ENCODE results near the gene ERI2.
"Not testable (repeated sequence)": the region's sequence is repeated elsewhere in the genome, so short reads cannot be mapped to it uniquely, and the experiment has no call there.

Gene ERI2

DNA sequence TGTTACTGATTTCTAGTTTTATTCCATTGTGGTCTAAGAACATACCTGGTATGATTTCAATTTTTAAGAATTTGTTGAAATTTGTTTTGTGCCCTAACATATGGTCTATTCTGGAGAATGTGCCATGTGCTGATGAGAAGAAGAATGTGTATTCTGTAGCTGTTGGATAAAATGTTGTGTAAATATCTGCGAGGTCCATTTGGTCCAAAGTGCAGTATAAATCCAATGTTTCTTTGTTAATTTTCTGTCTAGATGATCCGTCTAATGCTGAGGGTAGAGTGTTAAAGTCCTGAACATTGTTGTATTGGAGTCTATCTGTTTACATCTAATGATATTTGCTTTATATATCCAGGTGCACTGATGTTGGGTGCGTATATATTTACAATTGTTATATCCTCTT lies 32.6 kb downstream of the ERI2 start:
- Histone ChIP-seq H3K36me3 (no peaks in the 10 kb centered on the region), H3K9me3 (no peaks in the 10 kb centered on the region), H3K4me2 (no peak overlapping the region), H3K27ac (no peak overlapping the region), H3K27me3 (no peaks in the 10 kb centered on the region), H3K9ac (no peak overlapping the region), H3K4me1 (no peaks in the 10 kb centered on the region), H4K20me1 (no peaks in the 10 kb centered on the region), H3K4me3 (no peak overlapping the region)
- TF ChIP-seq Cebpa-rat (IDR thresholded peaks at IDR 0.05), result no peak

DNA sequence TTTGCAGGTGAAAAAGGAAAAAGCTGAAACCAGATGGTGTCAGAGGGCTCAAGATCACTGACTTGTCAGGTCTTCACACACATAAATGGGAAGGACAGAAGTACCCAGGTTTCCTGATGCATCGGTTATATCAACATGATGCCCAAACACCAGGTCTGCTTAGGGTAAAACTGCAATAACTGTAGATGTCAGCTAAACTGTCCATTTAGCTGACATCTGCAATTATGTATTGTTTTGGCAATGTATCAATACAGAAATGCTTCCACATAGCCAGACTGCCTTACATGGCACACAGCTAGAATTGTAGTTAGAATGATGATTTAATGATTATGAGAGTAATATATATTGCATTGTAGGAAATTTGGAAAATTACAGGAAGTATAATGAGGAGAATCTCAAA lies 37.5 kb downstream of the ERI2 start:
- no peaks in the 10 kb centered on the region for H3K27me3 ChIP-seq
- no peak for TF ChIP-seq Cebpa-rat (IDR thresholded peaks at IDR 0.05)
- H4K20me1 ChIP-seq, result no peaks in the 10 kb centered on the region
- no peaks in the 10 kb centered on the region for H3K36me3 ChIP-seq
- H3K4me3 ChIP-seq, result no peak overlapping the region
- no peak overlapping the region for H3K9ac ChIP-seq
- no peak overlapping the region for H3K27ac ChIP-seq
- no peaks in the 10 kb centered on the region for H3K4me1 ChIP-seq
- no peak overlapping the region for H3K4me2 ChIP-seq
- no peaks in the 10 kb centered on the region for H3K9me3 ChIP-seq

DNA sequence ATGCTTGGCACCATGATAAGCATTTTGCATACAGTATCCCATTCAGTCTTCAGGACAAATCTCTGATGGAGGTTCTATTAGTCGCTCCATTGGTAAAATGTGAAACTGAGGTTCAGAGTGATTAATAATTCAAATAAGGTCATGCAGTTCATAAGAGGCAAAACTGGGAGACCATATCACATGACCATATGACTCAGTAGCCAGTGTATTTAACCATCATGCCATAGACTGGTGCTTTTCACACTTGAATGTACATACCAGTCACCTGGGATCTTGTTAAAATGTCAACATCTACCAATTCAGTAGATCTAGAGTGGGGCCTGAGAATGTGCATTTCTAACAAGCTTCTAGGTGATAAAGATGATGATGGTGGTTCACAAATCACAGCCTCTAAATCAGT lies 38.2 kb downstream of the ERI2 start:
- H3K27me3 ChIP-seq, result no peaks in the 10 kb centered on the region
- no peak overlapping the region for H3K4me3 ChIP-seq
- no peaks in the 10 kb centered on the region for H3K4me1 ChIP-seq
- H4K20me1 ChIP-seq, result no peaks in the 10 kb centered on the region
- H3K36me3 ChIP-seq, result no peaks in the 10 kb centered on the region
- H3K27ac ChIP-seq, result no peak overlapping the region
- H3K9ac ChIP-seq, result no peak overlapping the region
- peaks cover 4% of the 10 kb centered on the region; the same call in 1 of the 2 replicates for H3K9me3 ChIP-seq
- TF ChIP-seq Cebpa-rat (IDR thresholded peaks at IDR 0.05), result no peak
- H3K4me2 ChIP-seq, result no peak overlapping the region

DNA sequence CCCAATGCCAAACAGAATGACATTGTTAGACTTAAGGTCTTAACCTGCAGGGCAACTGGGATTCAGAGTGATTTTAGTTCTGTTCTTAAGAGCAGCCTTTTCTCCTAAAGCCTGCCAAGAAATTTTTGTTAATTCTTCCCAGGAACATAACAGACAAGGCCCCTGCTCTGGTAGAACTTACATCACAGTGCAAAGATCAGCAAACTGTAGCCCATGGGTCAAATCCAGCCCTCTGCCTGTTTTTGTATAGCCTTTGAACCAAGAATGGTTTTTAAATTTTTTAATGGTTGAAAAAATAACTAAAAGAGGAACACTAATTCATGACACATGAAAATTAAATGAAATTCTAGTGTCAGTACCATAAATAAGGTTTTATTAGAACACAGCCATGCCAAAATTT lies 38.7 kb downstream of the ERI2 start:
- no peak overlapping the region for H3K27ac ChIP-seq

DNA sequence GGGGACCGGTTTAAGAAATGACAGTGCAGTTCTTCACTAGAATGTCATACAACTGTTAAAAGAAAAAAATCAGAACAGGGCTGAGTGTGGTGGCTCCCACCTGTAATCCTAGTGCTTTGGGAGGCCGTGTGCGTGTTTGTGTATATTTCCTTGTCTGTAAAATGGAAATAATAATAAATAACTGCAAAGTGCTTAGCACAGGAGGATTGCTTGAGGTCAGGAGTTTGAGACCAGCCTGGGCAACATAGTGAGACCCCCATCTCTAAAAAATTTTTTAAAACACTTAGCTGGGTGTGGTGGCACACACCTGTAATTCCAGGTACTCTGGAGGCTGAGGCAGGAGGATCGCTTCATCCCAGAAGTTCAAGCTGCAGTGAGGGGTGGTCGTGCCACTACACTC lies 40.0 kb downstream of the ERI2 start:
- no peak overlapping the region for H3K27ac ChIP-seq
- no peaks in the 10 kb centered on the region for H3K27me3 ChIP-seq
- H3K4me2 ChIP-seq, result no peak overlapping the region
- no peaks in the 10 kb centered on the region for H3K4me1 ChIP-seq
- H4K20me1 ChIP-seq, result no peaks in the 10 kb centered on the region
- H3K4me3 ChIP-seq, result no peak overlapping the region
- no peak overlapping the region for H3K9ac ChIP-seq
- TF ChIP-seq Cebpa-rat (IDR thresholded peaks at IDR 0.05), result no peak
- H3K36me3 ChIP-seq, result no peaks in the 10 kb centered on the region
- peaks cover 23% of the 10 kb centered on the region for H3K9me3 ChIP-seq

More for the DNA sequence above, 38.7 kb downstream of the ERI2 start:
- no peak for TF ChIP-seq Cebpa-rat (IDR thresholded peaks at IDR 0.05)
- no peak overlapping the region for H3K9ac ChIP-seq
- no peaks in the 10 kb centered on the region for H4K20me1 ChIP-seq
- no peaks in the 10 kb centered on the region for H3K36me3 ChIP-seq
- no peaks in the 10 kb centered on the region for H3K27me3 ChIP-seq
- H3K4me1 ChIP-seq, result no peaks in the 10 kb centered on the region
- no peak overlapping the region for H3K4me2 ChIP-seq
- H3K9me3 ChIP-seq, result peaks cover 10% of the 10 kb centered on the region
- no peak overlapping the region for H3K4me3 ChIP-seq

DNA sequence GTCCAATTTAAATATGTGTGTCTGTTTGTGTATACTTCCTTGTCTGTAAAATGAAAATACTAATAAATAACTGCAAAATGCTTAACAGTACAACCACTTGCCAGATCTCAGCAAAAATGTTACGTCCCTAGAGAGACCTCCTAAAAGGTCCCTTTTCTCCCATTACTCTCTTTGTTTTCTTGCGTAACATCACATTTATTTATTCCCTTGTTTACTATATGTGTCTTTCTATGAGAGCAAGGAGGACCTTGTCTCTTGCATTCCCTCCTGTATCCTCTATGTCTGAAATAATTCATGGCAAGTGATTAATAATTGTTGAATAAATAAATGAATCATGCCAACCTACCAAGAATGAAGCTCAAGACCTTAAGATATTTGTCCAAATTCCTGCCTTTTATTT lies 40.5 kb downstream of the ERI2 start:
- Histone ChIP-seq H3K4me1 (peaks cover under 1% of the 10 kb centered on the region; the same call in 1 of the 2 replicates), H3K27ac (no peak overlapping the region), H4K20me1 (no peaks in the 10 kb centered on the region), H3K4me3 (no peak overlapping the region), H3K27me3 (no peaks in the 10 kb centered on the region), H3K9ac (no peak overlapping the region), H3K4me2 (no peak overlapping the region), H3K36me3 (no peaks in the 10 kb centered on the region), H3K9me3 (peaks cover 23% of the 10 kb centered on the region)
- no peak for TF ChIP-seq Cebpa-rat (IDR thresholded peaks at IDR 0.05)

DNA sequence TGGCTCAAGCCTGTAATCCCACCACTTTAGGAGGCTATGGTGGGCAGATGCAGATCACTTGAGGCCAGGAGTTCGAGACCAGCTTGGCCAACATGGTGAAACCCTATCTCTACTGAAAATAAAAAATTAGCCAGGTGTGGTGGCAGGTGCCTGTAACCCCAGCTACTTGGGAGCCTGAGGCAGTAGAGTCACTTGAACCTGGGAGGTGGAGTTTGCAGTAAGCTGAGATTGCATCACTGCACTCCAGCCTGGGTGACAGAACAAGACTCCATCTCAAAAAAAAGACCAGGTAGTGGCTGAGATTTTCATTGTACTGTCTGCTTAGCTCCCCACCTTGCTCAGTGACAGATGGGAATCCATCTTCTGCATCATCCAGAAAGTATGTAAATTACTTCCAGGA lies 41.8 kb downstream of the ERI2 start:
- H3K9ac ChIP-seq, H3K27me3 ChIP-seq, H3K4me2 ChIP-seq, H3K36me3 ChIP-seq, H4K20me1 ChIP-seq, H3K4me3 ChIP-seq, H3K27ac ChIP-seq, H3K4me1 ChIP-seq: not testable (repeated sequence)
- H3K9me3 ChIP-seq, result peaks cover 23% of the 10 kb centered on the region

DNA sequence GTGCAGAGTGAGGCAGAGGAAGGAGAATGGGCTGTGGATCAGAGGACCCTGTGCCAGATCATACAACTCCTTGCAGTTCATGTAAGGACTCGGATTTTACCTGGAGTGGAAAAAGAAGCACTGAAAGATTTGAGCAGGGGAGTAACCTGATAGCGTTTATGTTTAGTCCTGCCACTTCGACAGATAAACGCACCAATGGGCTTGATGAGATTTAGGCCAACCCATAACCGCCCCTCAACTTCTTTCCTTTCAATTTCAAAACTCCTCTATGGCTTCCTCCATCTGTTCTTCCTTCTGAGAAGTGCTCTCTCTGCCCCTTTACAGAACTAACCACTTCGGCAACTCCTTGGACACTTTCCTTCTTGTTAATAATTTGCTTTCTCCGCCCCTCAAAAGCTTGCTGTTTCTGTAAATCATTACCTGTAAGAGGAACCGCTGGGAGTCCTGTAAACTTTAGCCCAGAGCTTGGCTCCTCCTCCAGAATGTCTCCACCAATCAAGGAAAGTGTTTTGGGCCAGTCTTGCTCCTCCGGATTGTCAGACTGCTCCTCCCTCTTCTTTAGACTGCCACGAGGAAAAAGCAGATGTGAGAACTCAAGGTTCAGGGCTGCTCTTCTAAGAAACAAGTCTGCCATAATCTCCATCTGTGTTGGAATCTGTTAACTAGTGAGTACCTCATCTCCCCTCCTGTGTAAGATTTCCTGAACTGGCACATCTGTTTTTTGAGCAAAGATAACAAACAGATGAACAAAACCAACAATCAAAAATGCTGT lies 42.6 kb downstream of the ERI2 start, which contains the start of gene ACSM3:
ACSM3 (plus strand) TSS at position 554 of the 772 bp plus-strand sequence. CDS start 6,021 bp downstream, outside the sequence.
- no peak within 1 kb of the TSS for H3K27ac ChIP-seq
- H3K4me1 ChIP-seq, result peaks cover 8% of the 10 kb centered on the region

DNA sequence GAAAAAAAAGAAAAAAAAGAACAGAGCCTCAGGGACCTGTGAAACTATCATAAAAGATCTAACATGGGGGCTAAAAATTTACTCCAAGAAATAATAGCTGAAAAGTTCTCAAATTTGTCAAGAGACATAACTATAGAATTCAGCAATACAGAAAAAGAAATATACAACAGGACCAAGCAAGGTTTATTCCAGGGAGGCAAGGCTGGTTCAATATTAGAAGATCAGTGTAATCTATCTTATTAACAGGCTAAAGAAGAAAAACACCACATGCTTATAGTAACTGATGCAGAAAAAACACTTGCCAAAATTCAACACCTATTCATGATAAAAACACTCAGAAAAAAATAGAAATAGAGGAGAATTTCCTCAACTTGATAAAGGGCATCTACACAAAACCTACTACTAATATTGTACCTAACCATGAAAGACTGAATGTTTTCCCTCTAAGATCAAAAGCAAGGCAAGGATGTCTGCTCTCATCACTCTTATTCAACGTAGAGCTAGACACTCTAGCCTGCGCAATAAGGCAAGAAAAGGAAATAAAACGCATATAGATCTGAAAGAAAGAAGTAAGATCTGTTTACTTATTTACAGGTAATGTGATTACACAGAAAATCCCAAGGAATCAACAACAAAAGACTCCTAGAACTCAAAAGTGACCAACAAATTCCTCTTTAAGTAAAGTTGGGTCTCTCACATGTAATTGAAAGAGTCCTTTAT lies 43.7 kb downstream of the ERI2 start:
- TF ChIP-seq Cebpa-rat (IDR thresholded peaks at IDR 0.05), result no peak
- peaks cover 23% of the 10 kb centered on the region for H3K9me3 ChIP-seq
- no peak overlapping the region for H3K9ac ChIP-seq

More for the DNA sequence above, 42.6 kb downstream of the ERI2 start, which contains the start of gene ACSM3:
- Histone ChIP-seq H3K9ac (no peak within 1 kb of the TSS), H3K9me3 (peaks cover 23% of the 10 kb centered on the region), H4K20me1 (no peaks in the 10 kb centered on the region), H3K36me3 (no peaks in the 10 kb centered on the region), H3K4me3 (no peak within 1 kb of the TSS), H3K27me3 (no peaks in the 10 kb centered on the region), H3K4me2 (no peak within 1 kb of the TSS)
- TF ChIP-seq Cebpa-rat (IDR thresholded peaks at IDR 0.05), result no peak

DNA sequence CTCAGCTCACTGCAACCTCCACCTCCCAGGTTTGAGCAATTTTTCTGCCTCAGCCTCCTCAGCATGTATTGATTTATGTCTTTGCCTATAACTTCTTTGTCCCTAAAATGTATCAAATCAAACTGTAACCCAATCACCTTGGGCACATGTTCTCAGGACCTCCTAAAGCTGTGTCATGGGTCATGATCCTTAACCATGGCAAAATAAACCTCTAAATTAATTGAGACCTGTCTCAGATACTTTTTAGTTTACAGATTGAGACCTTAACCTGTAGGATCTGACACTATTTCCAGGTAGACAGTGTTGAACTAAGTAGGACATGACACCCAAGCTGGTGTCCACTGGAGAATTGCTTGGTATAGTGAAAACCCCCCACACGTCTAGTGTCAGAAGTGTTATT lies 45.1 kb downstream of the ERI2 start:
- peaks cover 23% of the 10 kb centered on the region for H3K9me3 ChIP-seq
- no peak overlapping the region for H3K4me2 ChIP-seq
- no peak overlapping the region for H3K9ac ChIP-seq
- no peaks in the 10 kb centered on the region for H4K20me1 ChIP-seq
- H3K27ac ChIP-seq, result no peak overlapping the region
- H3K4me1 ChIP-seq, result peaks cover 8% of the 10 kb centered on the region
- H3K4me3 ChIP-seq, result no peak overlapping the region
- H3K27me3 ChIP-seq, result no peaks in the 10 kb centered on the region
- no peaks in the 10 kb centered on the region for H3K36me3 ChIP-seq
- TF ChIP-seq Cebpa-rat (IDR thresholded peaks at IDR 0.05), result no peak

More for the DNA sequence above, 43.7 kb downstream of the ERI2 start:
- Histone ChIP-seq H3K4me2 (no peak overlapping the region), H3K27me3 (no peaks in the 10 kb centered on the region), H3K4me3 (no peak overlapping the region), H4K20me1 (no peaks in the 10 kb centered on the region), H3K4me1 (peaks cover 8% of the 10 kb centered on the region), H3K27ac (no peak overlapping the region), H3K36me3 (no peaks in the 10 kb centered on the region)
